Left lung (tissue), 10 donors: ENCODE data around the gene RNU7-1. TPM values are rescaled to one million over a fixed set of nuclear protein-coding genes. Genes with fewer than 3 reads are reported as not detected.
A peak's percentile ranks its signal among the peaks of the same experiment; 100 is the strongest.

Experiments
- ATAC-seq: fragments of 200-7000 bp; cut with Tn5 transposase; one replicate; pipeline ENCODE4 v1.9.1; 2020; ENCODE audit warnings: moderate library complexity
- DNase-seq, 4 donors: peaks; one replicate each; pipeline ENCODE4 v3.0.0-alpha.2; 2013 to 2020
- H3K27ac ChIP-seq, 2 donors: fragments of 200-600 bp; sonication (generic) in 1 of 2; one replicate each; pipeline versions ENCODE4 v1.5.0 to v1.8.0; 2020 to 2021
- H3K27me3 ChIP-seq, 2 donors: fragments of 200-600 bp; sonication (generic) in 1 of 2; one replicate each; pipeline versions ENCODE4 v1.5.0 to v1.8.0; 2020 to 2021
- H3K36me3 ChIP-seq, 2 donors: fragments of 200-600 bp; sonication (generic) in 1 of 2; one replicate each; pipeline versions ENCODE4 v1.5.0 to v1.8.0; 2020 to 2021
- H3K4me1 ChIP-seq, 2 donors: fragments of 200-600 bp; one replicate each; pipeline ENCODE4 v1.8.0; 2021
- H3K4me3 ChIP-seq, 2 donors: fragments of 200-600 bp; sonication (generic) in 1 of 2; one replicate each; pipeline versions ENCODE4 v1.5.0 to v1.8.0; 2020 to 2021; ENCODE audit warnings: mild to moderate bottlenecking in 1 of 2
- H3K9me3 ChIP-seq, 2 donors: fragments of 200-600 bp; sonication (generic) in 1 of 2; one replicate each; pipeline versions ENCODE4 v1.5.0 to v1.8.0; 2020 to 2021
- intact Hi-C, 2 donors: fragments of 100-400 bp; cut with DNase I; formaldehyde crosslinking; loops; one replicate each; pipeline versions ENCODE4 v1.11.2 to v1.14.2; 2022
- polyA plus RNA-seq, 6 donors: library from polyadenylated mRNA; unstranded; fragments of 120-200 nt; gene quantifications; one replicate each; pipeline ENCODE4 v1.2.1, GENCODE V29; 2013; ENCODE audit not compliant: insufficient read length in 6 of 6
- total RNA-seq, 2 donors: library from RNA; stranded (reverse); fragmentation: NEBNext Ultra II Directional; extraction: Animal tissue kit (Norgen Biotek cat#: 25700); gene quantifications; one replicate each; pipeline ENCODE4 v1.2.1, GENCODE V29; 2021
- TF ChIP-seq, protein P1 (sequence below), 2 donors: fragments of 200-600 bp; sonication (generic) in 1 of 2; IDR thresholded peaks; one replicate each; pipeline versions ENCODE4 v1.5.0 to v1.8.0; 2021; ENCODE audit warnings: antibody characterized with exemption in 2 of 2
- donor health status: DM: no; HTN: yes; CAD: no.
- donor health status: DM: no; HTN: no; CAD: no.

Gene RNU7-1
- total and polyA plus RNA-seq, 8 donors = 7.9 to 9.7 TPM; not detected in 6

DNA sequence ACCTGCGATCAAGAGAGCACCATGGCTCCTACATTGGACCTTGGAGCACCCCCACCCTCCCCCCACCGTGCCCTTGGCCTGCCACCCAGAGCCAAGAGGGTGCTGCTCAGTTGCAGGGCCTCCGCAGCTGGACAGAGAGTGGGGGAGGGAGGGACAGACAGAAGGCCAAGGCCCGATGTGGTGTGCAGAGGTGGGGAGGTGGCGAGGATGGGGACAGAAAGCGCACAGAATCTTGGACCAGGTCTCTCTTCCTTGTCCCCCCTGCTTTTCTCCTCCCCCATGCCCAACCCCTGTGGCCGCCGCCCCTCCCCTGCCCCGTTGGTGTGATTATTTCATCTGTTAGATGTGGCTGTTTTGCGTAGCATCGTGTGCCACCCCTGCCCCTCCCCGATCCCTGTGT, 1.8 kb upstream of the RNU7-1 start:
- H3K4me3 ChIP-seq = no peak overlapping the region
- H3K27me3 ChIP-seq = no peaks in the 10 kb centered on the region
- peak in 1 of 4 donors; percentile 39 for DNase-seq
- H3K9me3 ChIP-seq = no peaks in the 10 kb centered on the region
- H3K36me3 ChIP-seq = peaks cover 0 to 41% of the 10 kb centered on the region in 2 donors
- peaks cover 25 to 63% of the 10 kb centered on the region in 2 donors for H3K4me1 ChIP-seq
- intact Hi-C loops = no loop called here
- no peak overlapping the region for H3K27ac ChIP-seq
- no peak for ATAC-seq
- TF ChIP-seq, protein P1, sequence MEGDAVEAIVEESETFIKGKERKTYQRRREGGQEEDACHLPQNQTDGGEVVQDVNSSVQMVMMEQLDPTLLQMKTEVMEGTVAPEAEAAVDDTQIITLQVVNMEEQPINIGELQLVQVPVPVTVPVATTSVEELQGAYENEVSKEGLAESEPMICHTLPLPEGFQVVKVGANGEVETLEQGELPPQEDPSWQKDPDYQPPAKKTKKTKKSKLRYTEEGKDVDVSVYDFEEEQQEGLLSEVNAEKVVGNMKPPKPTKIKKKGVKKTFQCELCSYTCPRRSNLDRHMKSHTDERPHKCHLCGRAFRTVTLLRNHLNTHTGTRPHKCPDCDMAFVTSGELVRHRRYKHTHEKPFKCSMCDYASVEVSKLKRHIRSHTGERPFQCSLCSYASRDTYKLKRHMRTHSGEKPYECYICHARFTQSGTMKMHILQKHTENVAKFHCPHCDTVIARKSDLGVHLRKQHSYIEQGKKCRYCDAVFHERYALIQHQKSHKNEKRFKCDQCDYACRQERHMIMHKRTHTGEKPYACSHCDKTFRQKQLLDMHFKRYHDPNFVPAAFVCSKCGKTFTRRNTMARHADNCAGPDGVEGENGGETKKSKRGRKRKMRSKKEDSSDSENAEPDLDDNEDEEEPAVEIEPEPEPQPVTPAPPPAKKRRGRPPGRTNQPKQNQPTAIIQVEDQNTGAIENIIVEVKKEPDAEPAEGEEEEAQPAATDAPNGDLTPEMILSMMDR (IDR thresholded peaks at IDR 0.05) = no peak

DNA sequence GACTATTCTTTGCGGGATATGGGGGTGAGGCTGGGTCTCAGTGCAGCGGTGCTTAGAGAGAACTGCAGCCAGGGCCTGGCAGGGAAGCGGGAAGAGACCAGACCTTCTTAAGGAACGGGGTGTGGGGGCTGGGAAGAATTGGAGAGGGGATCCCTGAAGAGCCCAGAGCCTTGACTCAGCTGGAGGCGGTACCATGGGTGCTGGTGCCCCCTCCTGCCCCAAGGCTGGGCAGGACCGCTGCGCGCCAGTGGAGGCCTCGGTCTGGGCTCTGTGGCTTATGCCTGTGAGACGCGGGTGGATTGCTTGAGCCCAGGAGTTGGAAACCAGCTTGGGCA, 1.3 kb upstream of the RNU7-1 start:
- peak in 2 of 4 donors; percentile 31 to 70 for DNase-seq
- TF ChIP-seq, protein P1 (IDR thresholded peaks at IDR 0.05) = no peak
- Histone ChIP-seq H3K27ac (no peak overlapping the region), H3K4me3 (no peak overlapping the region), H3K27me3 (no peaks in the 10 kb centered on the region), H3K4me1 (peaks cover 21 to 63% of the 10 kb centered on the region in 2 donors), H3K9me3 (no peaks in the 10 kb centered on the region), H3K36me3 (peaks cover 0 to 36% of the 10 kb centered on the region in 2 donors)
- no peak for ATAC-seq
- intact Hi-C loops = no loop called here

DNA sequence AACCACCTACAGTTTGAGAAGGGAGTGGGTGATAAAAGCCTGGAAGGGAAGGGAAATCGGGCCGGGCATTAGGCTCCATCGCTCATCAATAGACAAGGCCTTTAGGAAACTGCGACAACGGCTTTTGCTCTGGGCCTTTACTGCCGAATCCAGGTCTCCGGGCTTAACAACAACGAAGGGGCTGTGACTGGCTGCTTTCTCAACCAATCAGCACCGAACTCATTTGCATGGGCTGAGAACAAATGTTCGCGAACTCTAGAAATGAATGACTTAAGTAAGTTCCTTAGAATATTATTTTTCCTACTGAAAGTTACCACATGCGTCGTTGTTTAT, 261 bp upstream of the RNU7-1 start:
- H3K4me3 ChIP-seq = peak overlapping the region in 1 of 2 donors; percentile 56
- H3K4me1 ChIP-seq = peaks cover 18 to 63% of the 10 kb centered on the region in 2 donors
- intact Hi-C loops = no loop called here

DNA sequence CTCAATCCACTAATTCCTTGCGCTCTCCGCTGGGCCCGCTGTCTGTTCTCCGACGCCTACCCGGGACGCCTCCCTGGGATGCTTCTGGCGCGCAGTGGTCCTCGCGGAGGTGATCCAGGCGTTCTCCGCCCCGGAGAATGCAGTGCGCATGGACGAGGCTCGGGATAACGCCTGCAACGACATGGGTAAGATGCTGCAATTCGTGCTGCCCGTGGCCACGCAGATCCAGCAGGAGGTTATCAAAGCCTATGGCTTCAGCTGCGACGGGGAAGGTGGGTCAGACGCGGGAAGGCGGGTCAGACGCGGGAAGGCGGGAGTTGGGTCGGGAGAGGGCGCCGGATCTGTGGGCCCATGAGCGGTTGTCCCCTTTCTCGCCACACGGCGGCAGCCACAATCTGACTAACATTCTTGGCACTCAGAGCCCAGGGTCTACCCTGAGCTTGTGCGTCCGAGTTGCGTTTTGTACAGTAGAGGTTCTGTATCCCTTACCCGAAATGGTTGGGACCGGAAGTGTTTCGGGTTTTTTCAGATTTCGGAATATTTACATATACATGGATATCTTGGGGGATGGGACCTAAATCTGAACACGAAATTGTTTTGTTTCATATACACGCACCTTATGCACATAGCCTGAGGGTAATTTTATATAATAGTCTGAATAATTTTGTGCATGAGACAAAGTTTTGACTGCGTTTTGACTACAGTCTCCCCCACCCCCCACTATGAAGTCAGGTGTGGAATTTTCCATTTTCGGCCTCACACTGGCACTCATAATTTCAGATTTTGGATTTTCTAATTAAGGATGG, 968 bp downstream of the RNU7-1 start:
- peak; percentile 89 to 97 (median 94) for DNase-seq
- intact Hi-C loops = no loop called here
- H3K27ac ChIP-seq = peak overlapping the region; percentile 94 to 96

More for the DNA sequence above, 261 bp upstream of the RNU7-1 start:
- TF ChIP-seq, protein P1 (IDR thresholded peaks at IDR 0.05) = no peak
- H3K27me3 ChIP-seq = no peaks in the 10 kb centered on the region
- peak overlapping the region; percentile 94 to 96 for H3K27ac ChIP-seq
- H3K36me3 ChIP-seq = peaks cover 0 to 35% of the 10 kb centered on the region in 2 donors
- H3K9me3 ChIP-seq = no peaks in the 10 kb centered on the region
- DNase-seq (peak in 3 of 4 donors; percentile 78 to 92 (median 83)), ATAC-seq (peak; percentile 47)

GRCh38 chr12:6945613-6946012, 2.0 kb downstream of the RNU7-1 start:
- Histone ChIP-seq H3K4me1 (peaks cover 12 to 76% of the 10 kb centered on the region in 2 donors), H3K27me3 (no peaks in the 10 kb centered on the region), H3K36me3 (peaks cover 0 to 18% of the 10 kb centered on the region in 2 donors), H3K9me3 (no peaks in the 10 kb centered on the region), H3K27ac (peak overlapping the region; percentile 76 to 82), H3K4me3 (peak overlapping the region in 1 of 2 donors; percentile 39)
- TF ChIP-seq, protein P1 (IDR thresholded peaks at IDR 0.05) = no peak
- ATAC-seq = no peak
- DNase-seq = no peak
- intact Hi-C loops = no loop called here

More for the DNA sequence above, 968 bp downstream of the RNU7-1 start:
- H3K36me3 ChIP-seq = peaks cover 0 to 23% of the 10 kb centered on the region in 2 donors
- H3K4me3 ChIP-seq = peak overlapping the region; percentile 45 to 56
- TF ChIP-seq, protein P1 (IDR thresholded peaks at IDR 0.05) = peak; percentile 86 to 93
- H3K9me3 ChIP-seq = no peaks in the 10 kb centered on the region
- ATAC-seq = peak; percentile 74
- H3K27me3 ChIP-seq = no peaks in the 10 kb centered on the region
- peaks cover 12 to 68% of the 10 kb centered on the region in 2 donors for H3K4me1 ChIP-seq
